Measurements from ENCODE around the gene B4GALT1. TPM values are rescaled to one million over a fixed set of nuclear protein-coding genes. Genes with fewer than 3 reads are reported as not detected.

Gene B4GALT1
- total and polyA plus RNA-seq, 2 donors (not counting 3 experiments of a cell fraction or from before 2014, with no cell fraction given), result 61.4 to 66.5 TPM

DNA sequence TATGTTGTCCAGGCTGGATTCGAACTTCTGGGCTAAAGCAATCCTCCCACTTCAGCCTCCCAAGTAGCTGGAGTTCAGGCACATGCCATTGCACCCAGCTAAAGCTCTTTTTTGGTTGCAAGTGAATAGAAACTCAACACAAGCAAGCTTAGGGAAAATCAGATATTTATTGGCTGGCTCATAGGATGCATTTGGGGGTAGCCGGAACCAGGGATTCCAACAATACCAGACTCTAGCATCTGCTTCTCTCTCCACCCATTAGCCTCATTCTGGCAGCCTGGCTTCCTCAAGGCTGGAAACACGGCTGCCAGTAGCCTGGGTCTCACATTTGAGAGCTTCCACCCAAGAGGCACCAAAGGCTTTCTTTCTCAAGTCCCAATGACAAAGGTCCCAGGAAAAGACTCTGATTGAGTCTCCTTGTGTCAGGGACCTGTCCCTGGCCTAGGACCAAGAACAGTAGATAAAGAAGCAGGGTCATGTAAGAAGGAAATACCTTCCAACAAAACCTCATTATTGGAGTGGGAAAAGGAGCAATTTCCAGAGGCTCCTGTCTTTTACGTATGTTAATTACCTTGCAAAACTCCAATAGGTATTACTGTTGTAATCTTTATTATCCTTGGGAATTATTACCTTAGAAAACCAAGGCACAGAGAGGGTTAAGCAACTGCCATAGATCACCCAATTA lies 23.0 kb upstream of the B4GALT1 start:
- Histone ChIP-seq H3K4me2 (ENCODE audit: insufficient read depth, low read length) (no peak overlapping the region), H3K4me3 (replicated peaks in 1 of 3; ENCODE audit: insufficient read depth in 1 of 3, low read depth in 1 of 3, low read length in 3 of 3) (no peak overlapping the region), H3K27ac (ENCODE audit: insufficient read depth, low read depth, low read length) (no peak overlapping the region), H3K4me1 (ENCODE audit: control insufficient read depth, extremely low read depth, insufficient read depth, low read length) (no peaks in the 10 kb centered on the region), H4K20me1 (replicated peaks; ENCODE audit: control insufficient read depth, extremely low read depth, insufficient read depth, low read length) (no peaks in the 10 kb centered on the region), H3K9me3 (replicated peaks; ENCODE audit: control insufficient read depth, insufficient read depth, low read length) (no peaks in the 10 kb centered on the region), H3K9me1 (replicated peaks; ENCODE audit: control insufficient read depth, extremely low read depth, insufficient read depth, low read length) (no peaks in the 10 kb centered on the region), H3K36me3 (ENCODE audit: control insufficient read depth in 2 of 2, extremely low read depth in 1 of 2, insufficient read depth in 2 of 2, low read length in 2 of 2) (no peaks in the 10 kb centered on the region), H2AFZ (ENCODE audit: low read depth, low read length) (no peak overlapping the region), H3K9ac (replicated peaks; ENCODE audit: extremely low read depth, insufficient read depth, low read length) (no peak overlapping the region), H3K79me2 (ENCODE audit: control insufficient read depth, insufficient read depth, low read length) (no peaks in the 10 kb centered on the region), H3K27me3 (ENCODE audit: control insufficient read depth in 2 of 2, insufficient read depth in 2 of 2, low read length in 2 of 2) (peaks cover 9 to 18% of the 10 kb centered on the region in 2 experiments)
- DNase-seq (ENCODE audit: low read depth, low spot score) (no peak), FAIRE-seq (no peak)
- TF ChIP-seq MYC (IDR thresholded peaks at IDR 0.05; ENCODE audit: low read depth, low read length) (no peak), CTCF (IDR thresholded peaks at IDR 0.05; ENCODE audit: extremely low read depth in 1 of 2, insufficient read depth in 1 of 2, low read depth in 1 of 2, low read length in 2 of 2) (no peak), POLR2A (IDR thresholded peaks at IDR 0.05; ENCODE audit: low read depth, low read length) (no peak), POLR2AphosphoS5 (IDR thresholded peaks at IDR 0.05; ENCODE audit: insufficient read depth, low read depth, low read length) (no peak)
- POLR2A ChIA-PET, result no interaction called here
- BruUV-seq (replicated peaks), result no TSS peak
- CTCF ChIA-PET, result interaction anchor here (1.3 kb wide), 1 partner anchor 36 kb away, joined by 5 read pairs; no protein-coding TSS in a partner anchor
- intact Hi-C loops (cut with micrococcal nuclease) (no loop called here), dilution Hi-C loops (cut with MboI; ENCODE audit: extremely low pct_ligation_motif_present, low sequenced_read_pairs) (no loop called here)

DNA sequence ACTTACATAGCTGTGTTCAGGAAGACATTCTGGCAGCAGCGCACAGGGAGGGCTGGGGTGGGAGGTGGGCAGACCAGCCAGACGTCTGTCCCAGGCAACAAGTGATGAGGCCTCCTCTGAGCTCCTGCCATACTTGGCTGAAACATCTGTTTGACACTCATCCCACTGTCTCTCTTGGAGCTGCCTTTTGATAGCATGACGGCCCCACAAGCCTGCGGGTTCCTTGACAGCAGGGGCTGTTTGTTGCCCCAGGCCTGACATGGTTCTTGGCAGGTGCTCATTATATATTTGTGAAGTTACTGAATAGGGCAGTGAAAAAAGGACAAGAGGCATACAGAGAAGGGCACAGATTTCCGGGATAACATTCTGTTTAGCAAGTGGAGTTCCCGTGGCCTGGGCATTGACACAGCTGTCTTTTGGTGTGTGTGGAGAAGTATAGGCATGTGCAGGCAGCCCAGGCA lies 22.2 kb upstream of the B4GALT1 start:
- POLR2A ChIA-PET, result no interaction called here

More for the DNA sequence above, 22.2 kb upstream of the B4GALT1 start:
- no peak overlapping the region for H3K4me3 ChIP-seq (replicated peaks in 1 of 3; ENCODE audit: insufficient read depth in 1 of 3, low read depth in 1 of 3, low read length in 3 of 3)
- H4K20me1 ChIP-seq (replicated peaks; ENCODE audit: control insufficient read depth, extremely low read depth, insufficient read depth, low read length), result no peaks in the 10 kb centered on the region
- intact Hi-C loops (cut with micrococcal nuclease), result no loop called here
- no peaks in the 10 kb centered on the region for H3K36me3 ChIP-seq (ENCODE audit: control insufficient read depth in 2 of 2, extremely low read depth in 1 of 2, insufficient read depth in 2 of 2, low read length in 2 of 2)
- DNase-seq (ENCODE audit: low read depth, low spot score), result no peak
- no peak for TF ChIP-seq JUN (IDR thresholded peaks at IDR 0.05; ENCODE audit: borderline replicate concordance, insufficient read depth, insufficient read length, low read depth)
- no peak for TF ChIP-seq POLR2A (IDR thresholded peaks at IDR 0.05; ENCODE audit: low read depth, low read length)
- no peak for TF ChIP-seq GATA2 (IDR thresholded peaks at IDR 0.05; ENCODE audit: insufficient read depth, insufficient read length, low read depth, low read length)
- TF ChIP-seq POLR2AphosphoS5 (IDR thresholded peaks at IDR 0.05; ENCODE audit: insufficient read depth, low read depth, low read length), result no peak
- TF ChIP-seq MAX (IDR thresholded peaks at IDR 0.05; ENCODE audit: insufficient read depth, insufficient read length), result no peak
- no peak for TF ChIP-seq EZH2 (IDR thresholded peaks at IDR 0.05; ENCODE audit: borderline replicate concordance, low read depth, low read length, severe bottlenecking)
- TF ChIP-seq MYC (IDR thresholded peaks at IDR 0.05; ENCODE audit: low read depth, low read length), result no peak
- no peak for TF ChIP-seq CTCF (IDR thresholded peaks at IDR 0.05; ENCODE audit: extremely low read depth in 1 of 2, insufficient read depth in 1 of 2, low read depth in 1 of 2, low read length in 2 of 2)
- no peak for TF ChIP-seq FOS (IDR thresholded peaks at IDR 0.05; ENCODE audit: borderline replicate concordance, insufficient read depth, low read length)
- dilution Hi-C loops (cut with MboI; ENCODE audit: extremely low pct_ligation_motif_present, low sequenced_read_pairs), result no loop called here
- H3K4me1 ChIP-seq (ENCODE audit: control insufficient read depth, extremely low read depth, insufficient read depth, low read length), result no peaks in the 10 kb centered on the region
- H3K27ac ChIP-seq (ENCODE audit: insufficient read depth, low read depth, low read length), result no peak overlapping the region
- no peaks in the 10 kb centered on the region for H3K79me2 ChIP-seq (ENCODE audit: control insufficient read depth, insufficient read depth, low read length)
- no peaks in the 10 kb centered on the region for H3K9me3 ChIP-seq (replicated peaks; ENCODE audit: control insufficient read depth, insufficient read depth, low read length)
- no peaks in the 10 kb centered on the region for H3K9me1 ChIP-seq (replicated peaks; ENCODE audit: control insufficient read depth, extremely low read depth, insufficient read depth, low read length)
- H2AFZ ChIP-seq (ENCODE audit: low read depth, low read length), result no peak overlapping the region
- H3K27me3 ChIP-seq (ENCODE audit: control insufficient read depth in 2 of 2, insufficient read depth in 2 of 2, low read length in 2 of 2), result peaks cover 9 to 18% of the 10 kb centered on the region in 2 experiments
- no peak overlapping the region for H3K4me2 ChIP-seq (ENCODE audit: insufficient read depth, low read length)
- BruUV-seq (replicated peaks), result no TSS peak
- no peak for FAIRE-seq
- H3K9ac ChIP-seq (replicated peaks; ENCODE audit: extremely low read depth, insufficient read depth, low read length), result no peak overlapping the region
- CTCF ChIA-PET, result interaction anchor here (1.3 kb wide), 1 partner anchor 37 kb away, joined by 5 read pairs; no protein-coding TSS in a partner anchor

All from endothelial cell of umbilical vein (primary cell).